Activated CD4-positive, alpha-beta T cell treated with anti-CD3 and anti-CD28 coated beads for 36 hours (primary cell): Measurements from ENCODE around the gene PLPPR1. TPM values are rescaled to one million over a fixed set of nuclear protein-coding genes. Genes with fewer than 3 reads are reported as not detected.

Source experiments
- ATAC-seq: fragments of 200-7000 bp; cut with Tn5 transposase; one replicate; pipeline ENCODE4 v1.10.0; 2021; ENCODE audit warnings: mild to moderate bottlenecking, moderate library complexity
- CTCF ChIA-PET: fragments of 350-600 bp; sonication (Branson Sonifier 250); formaldehyde crosslinking; loops from one replicate; lab custom pipeline; 2021; ENCODE audit warnings: antibody characterized with exemption; lab: Charles Lee
- POLR2A ChIA-PET: fragments of 350-600 bp; sonication (Branson Sonifier 250); formaldehyde crosslinking; loops from one replicate; lab custom pipeline; 2021; ENCODE audit warnings: antibody characterized with exemption, inconsistent platforms; lab: Charles Lee
- DNase-seq: peaks from one replicate; pipeline ENCODE4 v3.0.0-alpha.2; 2020
- H3K27ac Mint-ChIP-seq: one replicate; pipeline ENCODE4 v1.8.0; 2021; ENCODE audit warnings: mixed read lengths
- H3K27me3 Mint-ChIP-seq: one replicate; pipeline ENCODE4 v1.8.0; 2021; ENCODE audit warnings: mixed read lengths
- H3K36me3 Mint-ChIP-seq: one replicate; pipeline ENCODE4 v1.8.0; 2021; ENCODE audit warnings: low read depth, mixed read lengths
- H3K4me1 Mint-ChIP-seq: one replicate; pipeline ENCODE4 v1.8.0; 2021; ENCODE audit warnings: mixed read lengths
- H3K4me3 Mint-ChIP-seq: one replicate; pipeline ENCODE4 v1.8.0; 2021; ENCODE audit warnings: mild to moderate bottlenecking, moderate library complexity, mixed read lengths
- H3K9me3 Mint-ChIP-seq: one replicate; pipeline ENCODE4 v1.8.0; 2021; ENCODE audit warnings: low read depth, mixed read lengths
- intact Hi-C, 2 experiments: fragments of 100-400 bp; cut with DNase I in 1 of 2; cut with micrococcal nuclease in 1 of 2; formaldehyde crosslinking; loops; one replicate each; pipeline versions ENCODE4 v1.14.2 to v1.15.1; 2022 to 2024; cut with DNase I, micrococcal nuclease
- total RNA-seq, 2 experiments: library from RNA; stranded (reverse); gene quantifications; one replicate each; pipeline ENCODE4 v1.2.3, GENCODE V29; 2021

PLPPR1 gene
- total RNA-seq, 2 experiments from 2014 or later = not detected

- Mint-ChIP-seq H3K9me3 (no peaks in the 10 kb centered on the region), H3K36me3 (no peaks in the 10 kb centered on the region), H3K4me1 (no peaks in the 10 kb centered on the region), H3K4me3 (no peak overlapping the region), H3K27me3 (peaks cover 10% of the 10 kb centered on the region), H3K27ac (no peak overlapping the region)
- intact Hi-C loops = no loop called here
- ATAC-seq (no peak), DNase-seq (no peak)
- ChIA-PET CTCF (no interaction called here), POLR2A (no interaction called here)
Observed at GRCh38 chr9:101054657-101055056, 26.1 kb downstream of the PLPPR1 start.

DNA sequence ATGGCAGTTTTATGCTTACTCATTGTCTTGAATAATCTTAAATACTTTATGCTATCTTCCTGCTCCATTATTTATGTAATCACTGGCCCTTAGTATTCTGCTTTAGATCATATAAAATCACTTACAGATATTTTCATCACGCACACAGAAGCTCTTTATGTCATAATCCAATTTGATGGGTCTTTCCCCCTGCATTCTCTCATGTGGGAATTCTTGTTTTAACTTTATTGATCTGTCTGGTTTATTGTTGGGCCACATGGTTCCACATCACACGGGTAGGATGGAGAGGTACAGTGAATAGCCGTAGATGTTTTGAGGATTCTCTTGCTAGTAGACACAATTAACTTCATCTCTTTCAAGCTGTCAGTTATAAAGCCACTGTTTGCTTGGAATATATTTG is 27.0 kb downstream of the PLPPR1 start:
- ATAC-seq (no peak), DNase-seq (no peak)
- intact Hi-C loops = no loop called here
- H3K27ac Mint-ChIP-seq = no peak overlapping the region
- no peaks in the 10 kb centered on the region for H3K9me3 Mint-ChIP-seq
- no peak overlapping the region for H3K4me3 Mint-ChIP-seq
- POLR2A ChIA-PET = no interaction called here
- H3K27me3 Mint-ChIP-seq = peaks cover 10% of the 10 kb centered on the region
- no peaks in the 10 kb centered on the region for H3K4me1 Mint-ChIP-seq
- CTCF ChIA-PET = no interaction called here
- no peaks in the 10 kb centered on the region for H3K36me3 Mint-ChIP-seq

DNA sequence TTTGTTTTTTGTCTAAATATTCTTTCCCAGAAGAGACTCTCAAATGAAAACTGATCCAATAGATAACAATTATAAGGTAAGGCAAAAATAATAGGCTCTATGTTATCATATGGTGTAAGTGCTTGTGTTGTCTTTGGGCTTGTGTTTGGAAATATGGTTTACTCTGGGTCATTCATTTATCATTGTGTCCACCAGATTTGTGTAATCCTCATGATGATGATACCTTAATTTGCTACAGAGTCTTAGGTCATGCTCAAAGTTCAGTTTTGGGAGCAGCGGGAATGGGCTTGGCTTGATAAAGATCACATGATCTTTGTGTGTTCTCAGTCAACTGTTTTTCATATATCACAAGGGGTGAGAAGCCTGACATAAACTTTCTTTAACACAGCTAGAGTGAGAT is 34.2 kb downstream of the PLPPR1 start:
- H3K27ac Mint-ChIP-seq = no peak overlapping the region
- POLR2A ChIA-PET = no interaction called here
- H3K36me3 Mint-ChIP-seq = no peaks in the 10 kb centered on the region
- no peak for DNase-seq
- H3K27me3 Mint-ChIP-seq = no peaks in the 10 kb centered on the region
- no peaks in the 10 kb centered on the region for H3K4me1 Mint-ChIP-seq
- CTCF ChIA-PET = no interaction called here
- no peaks in the 10 kb centered on the region for H3K9me3 Mint-ChIP-seq
- H3K4me3 Mint-ChIP-seq = no peak overlapping the region
- no peak for ATAC-seq
- intact Hi-C loops = no loop called here

DNA sequence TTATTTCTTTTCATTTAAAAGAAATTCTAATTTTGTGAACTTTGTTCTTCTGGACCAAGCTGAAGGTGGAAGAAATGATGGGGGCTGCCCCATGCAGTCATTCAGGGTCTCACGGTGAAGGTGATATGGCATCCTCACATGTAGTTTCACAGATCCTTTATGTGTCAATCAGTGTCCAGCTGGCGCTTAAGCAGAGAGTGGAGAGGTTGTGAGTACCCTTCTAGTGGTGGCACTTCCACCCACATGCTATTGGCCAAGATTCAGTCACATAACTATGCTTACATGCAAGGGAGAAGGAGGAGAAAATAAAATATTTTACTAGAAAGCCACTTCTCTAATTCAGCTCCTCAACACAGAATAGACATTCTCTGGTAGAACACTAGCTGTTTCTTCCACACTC is 34.7 kb downstream of the PLPPR1 start:
- Mint-ChIP-seq H3K4me3 (no peak overlapping the region), H3K36me3 (no peaks in the 10 kb centered on the region), H3K4me1 (no peaks in the 10 kb centered on the region), H3K27ac (no peak overlapping the region), H3K27me3 (no peaks in the 10 kb centered on the region), H3K9me3 (no peaks in the 10 kb centered on the region)
- ChIA-PET POLR2A (no interaction called here), CTCF (interaction anchor here (1.3 kb wide), 1 partner anchor 12 kb away, joined by 3 read pairs; no protein-coding TSS in a partner anchor)
- DNase-seq (no peak), ATAC-seq (no peak)
- intact Hi-C loops = no loop called here

GRCh38 chr9:101064206-101064605 is 35.7 kb downstream of the PLPPR1 start:
- no peaks in the 10 kb centered on the region for H3K9me3 Mint-ChIP-seq
- DNase-seq (no peak), ATAC-seq (no peak)
- no peaks in the 10 kb centered on the region for H3K4me1 Mint-ChIP-seq
- no peak overlapping the region for H3K4me3 Mint-ChIP-seq
- no peak overlapping the region for H3K27ac Mint-ChIP-seq
- intact Hi-C loops = no loop called here
- ChIA-PET POLR2A (no interaction called here), CTCF (interaction anchor here (1.3 kb wide), 1 partner anchor 11 kb away, joined by 3 read pairs; no protein-coding TSS in a partner anchor)
- H3K36me3 Mint-ChIP-seq = no peaks in the 10 kb centered on the region
- no peaks in the 10 kb centered on the region for H3K27me3 Mint-ChIP-seq

DNA sequence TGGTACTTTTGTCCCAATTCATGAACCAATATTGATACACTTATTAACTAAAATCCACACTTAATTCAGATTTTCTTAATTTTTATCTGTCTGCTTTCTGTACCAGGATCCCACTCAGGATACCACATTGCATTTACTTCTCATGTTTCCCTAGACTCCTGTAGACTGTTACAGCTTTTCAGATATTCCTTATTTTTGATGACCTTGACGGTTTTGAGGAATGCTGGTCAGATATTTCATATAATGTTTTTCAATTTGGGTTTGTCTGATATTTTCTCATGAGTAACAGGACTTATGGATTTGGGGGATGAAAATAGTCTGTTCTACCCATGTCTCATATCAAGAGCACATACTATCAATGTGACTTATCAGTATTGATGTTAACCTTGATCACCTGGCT is 37.4 kb downstream of the PLPPR1 start:
- intact Hi-C loops = no loop called here
- DNase-seq = no peak
- H3K27ac Mint-ChIP-seq = no peak overlapping the region
- no peak for ATAC-seq
- H3K4me3 Mint-ChIP-seq = no peak overlapping the region
- no peaks in the 10 kb centered on the region for H3K36me3 Mint-ChIP-seq
- H3K9me3 Mint-ChIP-seq = no peaks in the 10 kb centered on the region
- no peaks in the 10 kb centered on the region for H3K4me1 Mint-ChIP-seq
- ChIA-PET CTCF (no interaction called here), POLR2A (no interaction called here)
- H3K27me3 Mint-ChIP-seq = peaks cover 3% of the 10 kb centered on the region

DNA sequence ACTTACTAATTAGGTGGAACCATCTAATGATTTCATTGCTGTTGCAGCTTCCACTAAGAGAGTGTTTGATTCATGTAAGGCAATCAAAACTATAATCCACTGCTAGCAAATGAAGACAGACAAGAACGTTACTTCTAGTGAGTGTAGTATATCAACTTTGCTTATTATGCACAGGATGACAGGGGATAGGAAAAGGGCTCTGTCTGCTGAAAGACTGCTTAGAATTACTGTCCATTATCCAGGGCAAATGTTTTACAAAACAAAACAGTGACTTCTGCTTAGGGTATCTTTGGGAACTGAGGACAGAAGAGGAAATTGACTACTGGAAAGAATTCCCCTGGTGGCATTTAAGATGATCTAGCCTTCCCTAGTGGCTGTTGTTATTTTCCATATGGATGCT is 40.2 kb downstream of the PLPPR1 start:
- ATAC-seq = no peak
- DNase-seq = no peak
- Mint-ChIP-seq H3K4me3 (no peak overlapping the region), H3K27me3 (peaks cover 3% of the 10 kb centered on the region), H3K36me3 (no peaks in the 10 kb centered on the region), H3K9me3 (no peaks in the 10 kb centered on the region), H3K4me1 (no peaks in the 10 kb centered on the region), H3K27ac (no peak overlapping the region)
- POLR2A ChIA-PET = no interaction called here
- intact Hi-C loops = no loop called here
- CTCF ChIA-PET = no interaction called here

- Mint-ChIP-seq H3K9me3 (no peaks in the 10 kb centered on the region), H3K4me1 (no peaks in the 10 kb centered on the region)
- POLR2A ChIA-PET = no interaction called here
Observed at GRCh38 chr9:101072259-101072658, 43.7 kb downstream of the PLPPR1 start.

DNA sequence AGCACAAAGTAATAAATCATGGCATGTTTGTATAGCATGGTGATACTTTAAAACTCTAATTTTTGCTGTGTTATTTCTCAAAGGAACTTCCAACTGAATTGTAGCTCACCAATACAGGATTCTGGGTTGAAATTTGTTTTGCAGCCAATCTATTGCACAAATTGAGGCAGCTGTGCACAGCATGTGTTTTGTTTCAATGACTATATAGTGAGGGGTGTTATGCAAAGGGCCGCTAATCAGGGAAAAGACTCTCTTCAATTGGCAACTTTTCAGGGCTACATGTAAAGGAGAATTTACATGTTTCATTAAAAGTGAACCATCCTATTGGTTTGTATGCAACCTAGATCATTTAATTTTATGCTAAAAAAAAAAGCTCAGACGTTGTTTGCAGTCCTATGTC is 44.6 kb downstream of the PLPPR1 start:
- ChIA-PET CTCF (no interaction called here), POLR2A (interaction anchor here (0.6 kb wide), 1 partner anchor 311 kb away, joined by 11 read pairs; no protein-coding TSS in a partner anchor)
- no peaks in the 10 kb centered on the region for H3K36me3 Mint-ChIP-seq
- intact Hi-C loops = no loop called here
- no peak overlapping the region for H3K27ac Mint-ChIP-seq
- DNase-seq (no peak), ATAC-seq (no peak)
- no peaks in the 10 kb centered on the region for H3K4me1 Mint-ChIP-seq
- peaks cover 3% of the 10 kb centered on the region for H3K27me3 Mint-ChIP-seq
- no peak overlapping the region for H3K4me3 Mint-ChIP-seq
- no peaks in the 10 kb centered on the region for H3K9me3 Mint-ChIP-seq

More at GRCh38 chr9:101072259-101072658, 43.7 kb downstream of the PLPPR1 start:
- no peak overlapping the region for H3K27ac Mint-ChIP-seq
- H3K4me3 Mint-ChIP-seq = no peak overlapping the region
- ATAC-seq (no peak), DNase-seq (no peak)
- peaks cover 3% of the 10 kb centered on the region for H3K27me3 Mint-ChIP-seq
- intact Hi-C loops = no loop called here
- CTCF ChIA-PET = interaction anchor here (0.6 kb wide), 1 partner anchor 28 kb away, joined by 3 read pairs; no protein-coding TSS in a partner anchor
- no peaks in the 10 kb centered on the region for H3K36me3 Mint-ChIP-seq

- H3K4me1 Mint-ChIP-seq = no peaks in the 10 kb centered on the region
- DNase-seq = no peak
- H3K27me3 Mint-ChIP-seq = no peaks in the 10 kb centered on the region
- H3K36me3 Mint-ChIP-seq = no peaks in the 10 kb centered on the region
- intact Hi-C loops = no loop called here
- ATAC-seq = no peak
- POLR2A ChIA-PET = no interaction called here
- H3K27ac Mint-ChIP-seq = no peak overlapping the region
- no peaks in the 10 kb centered on the region for H3K9me3 Mint-ChIP-seq
- CTCF ChIA-PET = interaction anchor here (1.1 kb wide), 1 partner anchor 13 kb away, joined by 3 read pairs; no protein-coding TSS in a partner anchor
- no peak overlapping the region for H3K4me3 Mint-ChIP-seq
Observed at GRCh38 chr9:101081641-101082040, 53.1 kb downstream of the PLPPR1 start.

DNA sequence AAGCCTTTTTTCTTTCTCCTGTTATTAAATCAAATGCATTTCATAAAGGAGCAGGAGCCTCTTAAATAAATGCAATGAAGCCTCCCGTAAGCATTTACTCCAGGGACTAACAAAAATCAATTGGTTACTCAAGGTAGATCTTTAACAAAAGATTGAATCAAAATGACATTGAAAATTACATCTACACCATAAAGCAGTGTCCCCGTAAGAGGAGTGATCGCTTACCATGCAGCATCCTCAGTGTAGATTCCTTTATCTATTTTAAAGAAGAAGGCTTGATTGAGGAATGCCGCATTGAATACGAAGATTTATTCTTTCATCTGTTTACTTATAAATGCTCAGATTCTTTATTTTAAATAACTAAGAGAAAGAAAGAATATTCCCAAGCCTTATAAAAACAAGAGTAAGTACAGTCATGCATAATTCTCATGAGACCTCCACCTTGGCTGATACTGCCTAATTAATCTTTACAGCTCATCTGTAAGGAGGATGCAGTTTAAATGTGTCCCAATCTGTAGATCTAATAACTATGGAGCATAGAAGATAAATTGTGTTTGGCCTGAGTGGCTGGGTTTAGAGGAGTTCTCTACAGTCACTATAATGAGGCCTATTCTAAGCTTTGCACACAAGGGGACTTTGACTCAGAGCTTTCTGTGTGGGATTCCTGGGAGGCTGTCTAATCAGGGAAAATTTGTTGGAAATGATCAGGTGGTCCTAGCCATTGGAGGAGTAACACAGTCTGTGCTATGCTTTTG is 55.1 kb downstream of the PLPPR1 start:
- Mint-ChIP-seq H3K9me3 (no peaks in the 10 kb centered on the region), H3K36me3 (no peaks in the 10 kb centered on the region), H3K27me3 (no peaks in the 10 kb centered on the region), H3K4me1 (no peaks in the 10 kb centered on the region), H3K27ac (no peak overlapping the region), H3K4me3 (no peak overlapping the region)
- no peak for DNase-seq
- POLR2A ChIA-PET = no interaction called here
- no peak for ATAC-seq
- intact Hi-C loops = no loop called here
- CTCF ChIA-PET = no interaction called here

- ATAC-seq = no peak
- ChIA-PET POLR2A (no interaction called here), CTCF (no interaction called here)
- H3K36me3 Mint-ChIP-seq = no peaks in the 10 kb centered on the region
- no peak overlapping the region for H3K4me3 Mint-ChIP-seq
- intact Hi-C loops = no loop called here
- no peaks in the 10 kb centered on the region for H3K9me3 Mint-ChIP-seq
- no peaks in the 10 kb centered on the region for H3K4me1 Mint-ChIP-seq
- DNase-seq = no peak
- no peaks in the 10 kb centered on the region for H3K27me3 Mint-ChIP-seq
- H3K27ac Mint-ChIP-seq = no peak overlapping the region
Observed at GRCh38 chr9:101087426-101087825, 58.9 kb downstream of the PLPPR1 start.
